ENCODE results near the gene ZFR. TPM values are rescaled to one million over a fixed set of nuclear protein-coding genes. Genes with fewer than 3 reads are reported as not detected.

ZFR gene
- polyA plus RNA-seq, 1 donor (not counting 4 experiments of a cell fraction or from before 2014, with no cell fraction given) = 58.7 TPM

GRCh38 chr5:32311404-32312196 lies 132.9 kb downstream of the ZFR start:
- Histone ChIP-seq H3K4me3 (ENCODE audit: control insufficient read depth in 2 of 3, extremely low read depth in 1 of 3, insufficient read depth in 2 of 3, low read depth in 1 of 3, low read length in 3 of 3) (peak overlapping the region; percentile 83 to 86 (median 86)), H2AFZ (ENCODE audit: control insufficient read depth, low read length) (peak overlapping the region; percentile 74), H3K9me3 (ENCODE audit: control insufficient read depth, low read depth, low read length) (no peaks in the 10 kb centered on the region), H3K27me3 (ENCODE audit: control insufficient read depth, extremely low read depth, insufficient read depth, low read length) (no peaks in the 10 kb centered on the region), H3K9me1 (ENCODE audit: control insufficient read depth, extremely low read depth, insufficient read depth, low read length) (no peaks in the 10 kb centered on the region), H3K79me2 (ENCODE audit: control insufficient read depth, insufficient read depth, low read length) (peaks cover 45% of the 10 kb centered on the region), H3K36me3 (ENCODE audit: control insufficient read depth in 2 of 2, extremely low read depth in 1 of 2, insufficient read depth in 2 of 2, low read length in 2 of 2) (peaks cover 0 to 4% of the 10 kb centered on the region in 2 experiments), H3K27ac (ENCODE audit: control insufficient read depth, insufficient read depth, low read length) (peak overlapping the region; percentile 72), H3K9ac (ENCODE audit: control insufficient read depth, extremely low read depth, insufficient read depth, low read length) (peak overlapping the region; percentile 82), H3K4me2 (ENCODE audit: control insufficient read depth, extremely low read depth, insufficient read depth, low read depth, low read length) (peak overlapping the region; percentile 96), H4K20me1 (ENCODE audit: control insufficient read depth, extremely low read depth, insufficient read depth, low read length) (no peaks in the 10 kb centered on the region), H3K4me1 (ENCODE audit: control insufficient read depth, extremely low read depth, insufficient read depth, low read length) (peaks cover 6% of the 10 kb centered on the region)
- dilution Hi-C loops (cut with MboI; ENCODE audit: extremely low pct_ligation_motif_present, low sequenced_read_pairs) = no loop called here
- DNase-seq (ENCODE audit: low read depth, low spot score) (no peak), FAIRE-seq (no peak)
- no peak for TF ChIP-seq EZH2 (IDR thresholded peaks at IDR 0.05; ENCODE audit: low read length)
- TF ChIP-seq CTCF (optimal IDR thresholded peaks at IDR 0.05 in 1 of 3, IDR thresholded peaks at IDR 0.05 in 1 of 3, conservative IDR thresholded peaks at IDR 0.05 in 1 of 3; ENCODE audit: extremely low read depth in 1 of 3, insufficient read depth in 2 of 3, low read length in 3 of 3) = no peak

GRCh38 chr5:32309761-32310160 lies 134.8 kb downstream of the ZFR start:
- H3K4me3 ChIP-seq (ENCODE audit: control insufficient read depth in 2 of 3, extremely low read depth in 1 of 3, insufficient read depth in 2 of 3, low read depth in 1 of 3, low read length in 3 of 3) = no peak overlapping the region
- peaks cover 0 to 4% of the 10 kb centered on the region in 2 experiments for H3K36me3 ChIP-seq (ENCODE audit: control insufficient read depth in 2 of 2, extremely low read depth in 1 of 2, insufficient read depth in 2 of 2, low read length in 2 of 2)
- H3K9me1 ChIP-seq (ENCODE audit: control insufficient read depth, extremely low read depth, insufficient read depth, low read length) = no peaks in the 10 kb centered on the region
- peaks cover 58% of the 10 kb centered on the region for H3K79me2 ChIP-seq (ENCODE audit: control insufficient read depth, insufficient read depth, low read length)
- no peak for TF ChIP-seq EZH2 (IDR thresholded peaks at IDR 0.05; ENCODE audit: low read length)
- H4K20me1 ChIP-seq (ENCODE audit: control insufficient read depth, extremely low read depth, insufficient read depth, low read length) = no peaks in the 10 kb centered on the region
- H3K4me1 ChIP-seq (ENCODE audit: control insufficient read depth, extremely low read depth, insufficient read depth, low read length) = peaks cover 6% of the 10 kb centered on the region
- dilution Hi-C loops (cut with MboI; ENCODE audit: extremely low pct_ligation_motif_present, low sequenced_read_pairs) = no loop called here
- H2AFZ ChIP-seq (ENCODE audit: control insufficient read depth, low read length) = no peak overlapping the region
- no peak for DNase-seq (ENCODE audit: low read depth, low spot score)
- no peak overlapping the region for H3K4me2 ChIP-seq (ENCODE audit: control insufficient read depth, extremely low read depth, insufficient read depth, low read depth, low read length)
- no peak overlapping the region for H3K27ac ChIP-seq (ENCODE audit: control insufficient read depth, insufficient read depth, low read length)
- H3K9ac ChIP-seq (ENCODE audit: control insufficient read depth, extremely low read depth, insufficient read depth, low read length) = no peak overlapping the region
- H3K27me3 ChIP-seq (ENCODE audit: control insufficient read depth, extremely low read depth, insufficient read depth, low read length) = no peaks in the 10 kb centered on the region
- no peaks in the 10 kb centered on the region for H3K9me3 ChIP-seq (ENCODE audit: control insufficient read depth, low read depth, low read length)
- FAIRE-seq = no peak

Measured in keratinocyte (primary cell).